SK-N-DZ (cell line): ENCODE data around the gene BEST2.

Experiments used
- DNase-seq: peaks from one replicate; pipeline ENCODE4 v3.0.0-alpha.2; 2015; ENCODE audit warnings: low spot score

Gene BEST2

DNA sequence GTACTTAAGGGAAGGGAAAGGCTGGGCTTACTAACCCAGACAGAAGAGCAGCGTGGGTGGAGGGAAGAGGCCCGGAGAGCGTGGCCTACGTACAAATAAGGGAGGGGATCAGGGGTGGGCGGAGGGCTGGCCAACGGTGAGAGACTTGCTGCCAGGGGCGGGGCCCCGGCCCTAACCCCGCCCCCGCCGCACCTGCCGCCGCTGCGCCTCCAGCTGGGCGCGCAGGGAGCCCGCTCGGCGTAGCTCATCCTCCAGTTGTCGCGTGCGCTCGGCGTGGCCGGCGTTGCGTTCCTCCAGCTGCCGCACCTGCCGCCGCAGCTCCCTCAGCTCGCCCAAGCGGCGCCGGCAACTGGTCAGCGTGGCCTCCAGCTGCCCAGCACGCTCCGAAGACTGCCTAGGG lies 18.1 kb downstream of the BEST2 start:
- peak; percentile 65 for DNase-seq

DNA sequence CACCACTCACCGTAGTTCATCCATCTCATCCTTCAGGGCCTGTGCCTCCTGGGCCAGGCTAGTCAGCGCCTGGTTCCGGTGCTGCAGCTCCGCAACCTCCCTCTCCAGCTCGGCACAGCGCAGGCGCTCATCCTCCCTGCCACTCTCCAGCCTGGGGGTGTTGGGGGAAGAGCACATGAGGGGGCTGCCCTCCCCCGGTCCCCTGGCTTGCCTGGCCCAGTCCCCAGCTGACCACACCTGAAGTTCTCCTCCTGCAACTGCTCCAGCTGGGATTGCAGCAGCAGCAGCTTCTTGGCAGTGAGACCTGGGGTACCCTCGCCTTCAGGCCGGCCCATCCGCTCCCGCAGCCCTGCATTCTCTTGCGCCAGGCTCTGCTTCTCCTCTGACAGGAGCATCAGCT lies 19.3 kb downstream of the BEST2 start:
- no peak for DNase-seq

DNA sequence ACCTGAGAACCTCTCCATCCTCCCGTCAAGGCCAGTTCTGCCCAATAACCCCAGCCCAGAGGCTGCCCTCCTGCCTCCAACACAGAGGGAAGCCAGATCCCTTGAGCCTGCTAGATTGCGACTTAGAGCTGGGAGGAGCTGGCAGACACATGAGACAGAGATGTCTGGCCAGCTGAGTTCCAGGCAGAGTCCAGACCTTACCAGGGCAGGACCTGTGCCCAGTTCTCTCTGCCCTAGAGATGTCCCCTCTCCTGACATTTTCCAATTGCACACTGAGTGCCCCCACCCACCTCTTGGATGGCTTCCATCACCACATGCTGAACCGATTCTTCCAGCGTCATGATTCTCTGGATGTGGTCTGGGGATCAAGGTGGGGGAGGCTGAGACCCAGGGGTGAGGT lies 20.7 kb downstream of the BEST2 start:
- no peak for DNase-seq

DNA sequence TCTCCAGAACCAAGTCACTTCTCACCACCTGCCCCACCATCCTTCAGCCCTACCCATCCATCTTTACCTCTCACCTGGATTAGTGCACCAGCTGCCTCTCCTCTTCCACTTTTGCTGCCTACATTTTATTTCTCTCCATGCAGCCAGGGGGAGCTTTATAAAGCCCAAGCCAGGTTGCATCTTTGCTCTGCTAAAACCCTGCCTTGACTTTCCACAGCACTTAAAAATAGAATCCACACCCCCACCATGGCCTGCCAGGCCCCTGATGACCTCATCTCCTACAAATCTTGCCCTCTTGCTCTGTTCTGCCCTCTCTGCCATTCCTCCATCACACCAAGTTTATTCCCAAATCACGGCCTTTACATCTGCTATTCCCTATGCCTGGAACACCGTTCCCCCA lies 22.0 kb downstream of the BEST2 start:
- DNase-seq: no peak

DNA sequence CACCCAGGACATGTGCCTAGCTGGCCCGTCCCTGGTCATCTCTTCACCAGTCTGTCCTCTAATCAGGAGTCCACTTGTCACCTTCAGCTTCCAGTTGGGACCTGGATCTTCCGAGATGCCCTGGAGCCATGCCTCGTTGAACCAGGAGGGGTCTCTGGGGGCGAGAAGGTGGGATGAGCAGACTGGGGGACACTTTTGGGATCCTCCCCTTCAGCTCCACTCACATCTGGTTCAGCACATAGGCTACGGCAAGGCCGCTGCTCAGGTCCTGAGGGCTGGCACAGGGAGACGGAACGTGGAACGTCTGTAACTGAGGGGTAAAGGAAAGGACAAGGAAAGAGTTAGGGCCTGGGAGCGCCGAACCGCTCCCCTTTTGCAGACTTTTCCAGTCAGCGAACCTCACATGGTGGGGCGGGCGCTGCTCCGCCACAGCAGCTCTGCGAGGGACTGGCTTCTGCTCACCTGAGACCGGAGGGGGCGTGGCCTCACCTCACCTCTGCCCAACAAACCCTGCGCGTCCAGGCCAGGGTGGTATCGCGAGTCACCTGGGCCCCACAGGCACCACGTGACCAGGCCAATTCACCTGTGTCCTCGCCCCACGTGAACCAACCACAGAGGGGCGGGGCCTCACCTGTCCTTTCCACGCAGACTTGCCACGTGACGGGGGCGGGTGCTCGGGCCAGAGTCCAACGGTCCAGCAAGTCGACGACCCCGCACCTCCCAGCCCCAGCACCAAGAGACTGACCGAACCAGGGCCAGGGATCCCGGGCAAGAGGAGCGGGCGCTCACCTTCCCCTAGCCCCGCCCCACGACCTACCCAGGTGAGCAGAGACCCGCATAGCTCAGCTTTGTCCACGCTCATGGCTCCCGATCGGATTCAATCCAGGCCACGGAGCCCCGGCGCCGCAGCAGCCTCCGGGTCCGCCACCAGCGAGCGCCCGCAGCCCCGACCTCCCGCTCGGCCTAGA lies 23.3 kb downstream of the BEST2 start, which contains the start of gene HOOK2:
HOOK2 (minus strand) TSS at position 965 of the 968 bp plus-strand sequence; CDS start at position 862, 103 bp downstream.
- DNase-seq: no peak

DNA sequence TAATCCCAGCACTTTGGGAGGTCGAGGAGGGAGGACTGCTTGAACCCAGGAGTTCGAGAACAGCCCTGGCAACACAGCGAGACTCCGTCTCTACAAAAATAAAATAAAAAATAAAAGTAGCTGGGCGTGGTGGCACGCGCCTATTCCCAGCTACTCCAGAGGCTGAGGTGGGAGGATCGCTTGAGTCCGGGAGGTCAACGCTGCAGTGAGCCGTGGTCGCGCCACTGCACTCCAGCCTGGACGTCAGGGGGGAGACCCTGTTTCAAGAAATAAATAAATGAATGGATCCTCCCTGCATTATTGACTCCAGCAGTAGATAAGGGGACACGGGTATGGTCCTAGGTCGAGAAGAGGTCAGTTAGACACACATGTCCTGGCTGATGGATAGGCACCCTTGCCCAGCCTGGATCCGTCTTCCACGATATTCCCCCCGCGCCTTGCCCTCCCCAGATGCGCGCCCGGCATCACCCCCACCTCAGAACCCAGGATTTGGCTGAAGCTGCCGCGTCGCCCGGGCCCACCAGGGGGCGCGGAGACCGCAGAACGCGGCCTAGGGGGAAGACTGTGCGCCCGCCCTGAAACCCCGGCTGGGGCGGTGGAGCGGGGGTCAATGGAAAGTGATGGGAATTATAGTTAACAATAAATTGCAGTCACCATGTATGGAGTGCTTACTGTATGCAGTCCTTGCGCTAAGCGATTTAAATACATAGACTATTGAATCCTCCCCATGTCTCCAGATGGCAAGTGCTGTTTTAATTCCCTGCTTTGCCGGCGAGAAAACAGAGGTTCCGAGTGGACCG lies 25.8 kb downstream of the BEST2 start:
- DNase-seq: peak; percentile 77

DNA sequence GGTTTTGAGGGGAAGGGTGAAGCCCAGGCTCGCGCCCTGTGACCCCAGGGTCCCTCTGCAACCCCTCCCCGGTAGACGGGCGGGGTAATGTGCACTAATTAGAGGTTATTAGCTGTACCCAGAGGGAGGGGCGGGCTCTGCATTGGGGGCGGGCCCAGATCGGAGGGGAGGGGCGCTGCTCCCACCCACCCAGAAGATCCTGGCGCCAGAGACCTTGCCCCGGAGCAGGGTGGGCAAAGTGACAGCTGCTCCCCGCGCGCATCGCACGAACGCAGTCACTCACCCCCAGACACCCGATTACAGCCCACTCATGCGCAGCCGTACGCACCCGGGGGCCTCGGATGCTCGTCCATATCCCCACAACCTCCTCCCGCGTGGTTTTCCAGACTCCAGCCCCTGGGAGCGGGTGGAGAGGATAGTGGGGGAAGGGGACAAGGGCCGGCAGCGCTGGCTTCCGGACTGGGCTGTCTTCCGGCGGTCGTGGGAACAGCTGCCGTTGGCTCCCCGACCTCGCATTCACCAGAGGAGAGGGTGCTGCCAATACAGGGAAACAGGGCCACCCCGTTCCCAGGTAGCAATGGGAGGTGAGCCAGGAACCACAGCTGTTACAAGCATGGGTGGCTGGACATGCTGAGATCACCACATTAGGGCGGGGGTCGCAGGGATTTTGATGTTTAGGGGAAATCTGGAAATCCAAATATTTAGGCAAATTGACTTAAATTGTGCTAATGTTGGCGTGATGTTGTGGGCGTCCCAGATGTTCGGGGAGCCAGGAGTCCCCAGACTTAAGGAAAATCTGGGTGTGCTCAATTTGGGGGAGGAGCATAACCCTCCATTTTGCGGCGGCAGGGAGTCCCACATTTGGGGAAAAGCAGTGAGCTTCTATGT lies 26.7 kb downstream of the BEST2 start:
- DNase-seq: peak; percentile 78

DNA sequence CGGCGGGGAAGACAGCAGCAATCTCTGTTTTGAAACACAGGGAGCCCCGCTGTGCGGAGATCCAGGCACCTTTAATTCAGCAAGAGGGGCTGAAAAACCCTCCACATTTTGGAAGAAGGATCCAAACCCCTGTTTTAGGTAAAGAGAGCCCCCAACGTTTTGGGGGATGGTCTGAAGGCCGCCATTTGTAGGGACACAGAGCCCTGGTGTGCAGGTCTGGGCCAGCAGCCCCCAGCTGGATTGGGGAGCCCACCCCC lies 27.2 kb downstream of the BEST2 start:
- no peak for DNase-seq

DNA sequence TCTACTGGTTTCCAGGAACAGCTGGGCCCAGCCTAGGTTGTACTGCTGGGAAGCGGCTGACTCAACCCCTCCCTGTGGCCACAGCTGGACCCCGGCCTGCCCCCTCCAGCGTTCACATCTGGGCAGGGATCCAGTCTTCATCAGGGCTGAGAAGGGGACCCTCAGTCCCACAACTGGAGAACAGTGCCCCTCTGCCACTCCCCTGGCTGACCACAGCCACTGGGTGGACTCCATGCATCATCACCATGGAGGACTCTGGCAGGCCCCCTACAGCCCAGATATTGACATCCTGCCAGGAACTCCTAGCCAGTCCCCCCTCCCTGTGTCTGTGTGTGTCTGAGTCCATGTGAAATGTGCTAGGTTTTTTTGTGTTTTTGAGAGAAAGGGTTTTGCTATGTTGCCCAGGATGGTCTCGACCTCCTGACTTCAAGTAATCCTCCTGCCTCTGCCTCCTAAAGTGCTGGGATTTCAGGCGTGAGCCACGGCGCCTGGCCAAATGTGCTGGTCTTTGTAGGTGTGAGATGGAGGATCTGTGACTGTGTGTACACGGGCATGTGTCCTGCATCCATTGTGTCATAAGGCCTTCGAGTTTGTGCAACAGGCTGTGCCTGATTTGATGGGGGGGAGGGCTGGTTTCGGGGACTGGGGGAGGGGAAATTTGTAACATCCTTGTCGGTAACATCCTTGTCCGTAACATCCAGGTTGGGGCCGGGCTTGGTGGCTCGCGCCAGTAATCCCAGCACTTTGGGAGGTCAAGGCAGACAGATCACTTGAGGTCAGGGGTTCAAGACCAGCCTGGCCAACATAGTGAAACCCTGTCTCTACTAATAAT lies 27.8 kb downstream of the BEST2 start:
- DNase-seq: no peak

DNA sequence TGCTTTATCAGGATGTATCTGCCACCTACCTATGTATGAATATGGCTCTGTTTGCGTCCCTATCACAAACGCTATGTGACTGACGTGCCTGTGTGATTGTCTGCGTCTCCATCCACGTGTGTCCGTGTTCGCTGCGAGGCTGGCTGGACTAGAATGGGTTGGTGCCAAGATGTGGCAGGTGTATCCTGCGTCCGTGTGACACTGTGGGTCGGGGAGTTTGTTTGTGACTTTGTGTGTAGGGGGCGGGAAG lies 30.5 kb downstream of the BEST2 start:
- no peak for DNase-seq

DNA sequence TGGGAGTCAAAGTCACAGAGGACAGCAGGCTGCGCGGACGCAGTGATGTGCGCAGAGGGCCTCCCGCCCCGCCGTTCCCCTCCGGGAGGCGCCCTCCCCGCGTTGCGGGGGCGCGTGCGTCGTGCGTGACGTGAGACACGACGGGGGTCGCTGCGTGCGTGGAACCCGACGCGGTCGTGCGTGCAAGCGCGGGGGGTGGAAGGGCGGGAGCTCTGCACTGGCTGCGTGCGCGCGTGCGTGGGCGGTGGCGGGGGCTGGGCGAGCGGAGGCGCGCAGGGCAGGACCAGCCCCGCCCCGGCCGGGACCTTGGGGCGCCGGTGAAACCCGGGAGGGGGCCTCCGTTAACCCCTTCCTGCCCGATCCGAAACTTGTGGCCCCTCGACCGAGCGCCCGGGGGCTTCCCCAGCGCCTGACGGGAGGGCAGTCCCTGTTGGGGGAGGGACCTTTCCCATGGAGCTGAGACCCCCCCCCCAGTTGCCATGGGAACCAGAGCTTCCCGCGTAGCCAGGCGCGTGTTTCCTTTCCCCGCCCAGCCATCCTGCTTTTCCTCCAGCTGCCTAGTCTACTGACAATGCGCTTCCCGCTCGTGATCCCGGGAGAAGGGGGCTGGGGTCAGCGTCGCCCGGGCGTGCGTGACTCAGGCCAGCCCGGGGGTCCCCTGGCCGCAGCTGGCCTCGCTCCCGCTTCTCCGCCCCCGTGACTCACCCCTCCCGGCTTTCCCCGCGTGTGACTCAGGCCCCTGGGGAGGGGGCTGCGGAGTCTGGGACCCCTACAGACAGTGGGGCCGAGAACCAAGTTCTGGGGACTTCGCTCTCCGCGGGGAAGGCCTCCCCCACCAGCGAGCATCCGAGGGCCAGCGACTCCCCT lies 31.1 kb downstream of the BEST2 start:
- peak; percentile 86 for DNase-seq

DNA sequence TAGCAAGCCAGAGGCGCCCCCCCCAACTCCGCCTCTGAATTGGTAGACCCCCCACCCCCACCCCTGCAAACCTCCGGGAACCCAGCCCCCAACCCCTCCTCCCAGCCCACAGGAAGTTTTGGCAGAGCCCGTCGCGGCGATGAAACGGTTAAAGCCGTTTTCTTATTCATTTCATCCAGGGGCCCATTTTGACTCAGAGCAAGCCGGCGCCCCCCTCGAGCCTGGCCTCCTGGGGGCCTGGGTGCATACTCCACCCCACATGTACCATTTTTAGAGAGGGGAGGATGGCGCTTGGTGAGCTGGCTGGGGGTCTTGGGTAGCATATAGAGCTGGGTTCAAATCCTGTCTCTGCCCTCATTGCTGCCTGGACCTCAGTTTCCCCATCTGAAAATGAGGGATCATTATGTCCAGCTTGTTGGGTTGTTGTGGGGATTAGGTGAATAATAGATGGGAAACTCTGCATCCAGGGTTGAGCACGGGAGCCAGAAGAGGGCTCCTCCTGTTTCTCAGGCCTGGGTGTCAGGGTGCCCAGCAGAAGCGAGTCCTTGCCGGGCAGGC lies 31.8 kb downstream of the BEST2 start:
- no peak for DNase-seq

DNA sequence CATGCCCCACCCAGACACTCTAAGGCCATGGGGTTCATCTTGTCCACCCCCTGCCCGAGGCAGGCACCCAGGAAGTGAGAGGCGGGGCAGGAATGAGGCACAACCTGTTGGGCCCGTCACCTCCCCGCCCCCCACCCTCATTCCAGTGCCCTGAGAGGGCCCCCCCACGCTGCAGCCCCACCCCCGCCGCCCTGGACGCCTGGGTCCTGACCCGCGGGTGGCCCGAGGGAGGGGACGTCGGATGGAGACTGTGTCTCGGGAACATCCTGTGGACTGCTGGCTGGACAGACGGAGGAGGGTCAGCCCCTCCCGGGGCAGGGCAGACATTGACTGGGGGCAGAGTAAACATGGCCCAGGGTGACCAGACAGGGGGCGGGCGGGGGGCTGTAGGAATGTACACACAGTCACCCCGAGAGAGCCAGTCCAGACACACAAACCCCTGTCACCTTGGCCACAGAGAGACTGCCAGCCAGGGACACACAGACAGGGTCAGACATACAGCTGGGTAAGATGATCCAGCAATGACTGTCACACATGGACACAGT lies 32.3 kb downstream of the BEST2 start:
- no peak for DNase-seq

DNA sequence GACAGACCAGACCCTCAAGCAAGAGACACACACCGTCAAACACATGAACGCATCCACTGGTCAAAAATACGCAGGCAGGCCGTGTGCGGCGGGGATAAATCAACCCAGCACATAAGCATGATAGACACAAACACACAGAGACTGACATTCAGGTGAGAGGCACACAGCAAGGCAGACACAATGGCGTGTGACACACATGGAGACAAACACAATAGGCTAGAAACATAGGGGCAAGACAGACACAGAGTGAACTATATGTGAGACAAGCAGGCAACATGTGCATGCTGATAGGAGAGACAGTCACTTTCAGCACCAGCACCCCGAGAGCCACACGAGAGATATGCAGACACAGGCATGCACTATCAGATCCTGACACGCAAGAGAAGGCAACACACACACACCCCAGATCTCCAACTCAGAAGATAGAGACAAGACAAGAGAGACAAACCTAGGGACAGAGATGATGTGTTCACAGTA lies 32.8 kb downstream of the BEST2 start:
- no peak for DNase-seq

DNA sequence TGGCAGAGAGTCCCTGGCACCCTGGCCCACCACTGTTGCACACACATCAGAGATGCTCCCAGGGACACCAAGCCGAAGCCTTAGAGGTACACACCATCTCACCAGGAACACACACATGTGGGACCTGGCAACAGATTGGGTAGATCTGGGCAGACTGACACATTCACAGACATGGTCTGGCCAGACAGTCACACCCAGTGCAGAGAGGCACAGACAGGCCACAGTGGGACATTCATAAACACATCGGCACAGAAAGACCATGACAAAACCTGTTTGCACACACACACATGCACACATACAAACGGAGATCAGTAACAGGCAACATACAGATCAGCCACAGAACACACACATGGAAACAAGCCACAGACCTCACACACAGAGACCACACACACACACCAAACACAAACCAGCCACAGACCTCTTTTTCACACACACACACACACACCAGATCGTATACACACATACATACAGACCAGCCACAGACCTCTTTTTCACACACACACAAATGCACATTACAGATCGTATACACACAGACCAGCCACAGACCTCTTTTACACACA lies 33.4 kb downstream of the BEST2 start:
- DNase-seq: no peak

DNA sequence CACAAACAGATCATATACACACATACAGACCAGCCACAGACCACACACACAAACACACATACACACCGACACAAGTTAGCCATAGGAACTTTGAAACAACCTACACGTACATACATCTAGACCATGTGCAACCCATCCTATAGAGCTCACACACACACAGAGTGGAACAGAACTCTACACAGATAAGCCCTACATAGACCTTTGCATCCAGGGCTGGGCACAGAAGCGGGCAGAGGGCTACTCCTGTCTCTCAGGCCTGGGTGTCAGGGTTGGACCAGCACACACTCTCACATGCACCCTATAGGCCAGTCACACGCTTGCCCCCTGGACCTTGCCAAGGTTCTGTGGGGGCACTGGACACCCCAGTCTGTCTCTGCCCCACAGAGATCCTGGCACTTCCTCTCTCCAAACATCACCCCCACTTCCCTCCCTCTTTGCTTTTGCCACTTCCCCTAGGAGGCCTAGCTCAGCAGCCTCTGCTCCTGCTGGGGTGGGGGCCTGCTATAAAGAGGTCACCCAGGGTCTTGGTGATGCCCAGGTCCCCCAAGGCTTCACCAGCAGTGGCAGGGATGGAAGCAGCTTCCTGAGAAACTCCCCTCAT lies 33.9 kb downstream of the BEST2 start:
- no peak for DNase-seq

DNA sequence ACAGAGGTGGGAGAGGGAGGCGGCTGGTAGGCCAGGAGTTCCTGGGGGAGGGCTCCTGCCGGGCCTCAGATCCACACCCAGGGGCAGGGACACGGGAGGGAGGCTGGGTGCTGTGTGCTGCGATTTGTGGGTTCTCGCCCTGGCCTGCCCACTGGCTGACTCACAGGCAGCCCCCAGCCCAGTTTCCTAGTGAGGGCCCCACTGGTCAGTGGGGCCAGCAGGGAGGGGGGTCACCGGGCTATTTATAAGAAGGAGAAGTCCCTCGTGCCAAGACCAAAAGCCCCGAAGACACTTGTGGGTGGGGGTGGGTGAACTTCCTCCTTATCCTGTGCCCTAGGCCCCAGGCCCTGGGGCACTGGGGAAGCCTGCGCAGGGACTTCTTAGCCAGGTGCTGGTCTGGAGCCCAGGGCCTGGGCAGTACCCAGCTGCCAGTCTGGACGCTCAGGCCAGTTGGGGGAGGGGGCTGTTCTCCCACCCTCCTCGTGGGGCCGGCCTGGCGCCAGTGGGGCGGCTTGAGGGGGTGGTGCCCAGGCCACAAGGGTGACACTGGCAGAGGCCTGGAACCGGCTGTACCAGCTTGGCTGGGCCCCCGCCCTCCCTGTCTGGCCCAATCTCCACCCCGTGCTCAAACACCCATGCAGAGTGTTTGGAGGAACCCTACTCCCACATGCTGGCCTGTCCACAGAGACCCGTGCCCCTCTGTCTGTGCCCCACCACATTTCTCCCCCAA lies 34.7 kb downstream of the BEST2 start:
- DNase-seq: no peak

DNA sequence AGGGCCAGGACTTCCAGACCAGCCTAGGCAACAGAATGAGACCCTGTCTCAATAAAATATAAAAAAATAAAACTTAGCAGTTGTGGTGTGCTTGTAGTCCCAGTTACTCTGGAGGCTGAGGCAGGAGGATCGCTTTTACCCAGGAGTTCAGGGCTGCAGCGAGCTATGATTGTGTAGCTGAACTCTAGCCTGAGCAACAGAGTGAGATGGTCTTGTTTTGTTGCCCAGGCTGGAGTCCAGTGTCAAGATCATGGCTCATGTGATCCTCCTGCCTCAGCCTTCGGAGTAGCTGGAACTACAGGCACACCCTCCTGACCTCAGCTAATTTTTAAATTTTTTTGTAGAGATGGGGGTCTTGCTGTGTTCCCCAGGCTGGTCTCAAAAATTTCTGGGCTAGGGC lies 35.4 kb downstream of the BEST2 start:
- no peak for DNase-seq
